Subcutaneous adipose tissue (tissue), 4 donors: ENCODE measurements around the gene PFDN4. TPM values are rescaled to one million over a fixed set of nuclear protein-coding genes. Genes with fewer than 3 reads are reported as not detected.
A peak's percentile ranks its signal among the peaks of the same experiment; 100 is the strongest.

Experiments used
- CTCF ChIP-seq: fragments of 450-650 bp; IDR thresholded peaks from one replicate; pipeline ENCODE4 v1.5.1; 2016; ENCODE audit warnings: low read depth, mild to moderate bottlenecking, control low read depth, antibody characterized with exemption, moderate library complexity
- total RNA-seq, 4 donors: library from RNA; depleted of rRNA; stranded (reverse); fragments of >200 nt; gene quantifications; one replicate each; pipeline ENCODE4 v1.1.0, GENCODE V29; 2016

PFDN4 gene
- total RNA-seq, 4 donors from 2014 or later: 53.9 to 127 (median 69.5) TPM

GRCh38 chr20:54203281-54203680 lies 4.6 kb upstream of the PFDN4 start:
- TF ChIP-seq CTCF: no peak

GRCh38 chr20:54204063-54204462 lies 3.8 kb upstream of the PFDN4 start:
- no peak for TF ChIP-seq CTCF

GRCh38 chr20:54204481-54204880 lies 3.4 kb upstream of the PFDN4 start:
- no peak for TF ChIP-seq CTCF

- TF ChIP-seq CTCF: no peak
Observed at GRCh38 chr20:54205450-54205849, 2.4 kb upstream of the PFDN4 start.

GRCh38 chr20:54207053-54207742 lies 689 bp upstream of the PFDN4 start:
- peak; percentile 66 for TF ChIP-seq CTCF

- no peak for TF ChIP-seq CTCF
Observed at GRCh38 chr20:54208548-54209176, 775 bp downstream of the PFDN4 start.

GRCh38 chr20:54209216-54209813 lies 1.4 kb downstream of the PFDN4 start:
- no peak for TF ChIP-seq CTCF
